ENCODE data around the gene NMU.

DNA sequence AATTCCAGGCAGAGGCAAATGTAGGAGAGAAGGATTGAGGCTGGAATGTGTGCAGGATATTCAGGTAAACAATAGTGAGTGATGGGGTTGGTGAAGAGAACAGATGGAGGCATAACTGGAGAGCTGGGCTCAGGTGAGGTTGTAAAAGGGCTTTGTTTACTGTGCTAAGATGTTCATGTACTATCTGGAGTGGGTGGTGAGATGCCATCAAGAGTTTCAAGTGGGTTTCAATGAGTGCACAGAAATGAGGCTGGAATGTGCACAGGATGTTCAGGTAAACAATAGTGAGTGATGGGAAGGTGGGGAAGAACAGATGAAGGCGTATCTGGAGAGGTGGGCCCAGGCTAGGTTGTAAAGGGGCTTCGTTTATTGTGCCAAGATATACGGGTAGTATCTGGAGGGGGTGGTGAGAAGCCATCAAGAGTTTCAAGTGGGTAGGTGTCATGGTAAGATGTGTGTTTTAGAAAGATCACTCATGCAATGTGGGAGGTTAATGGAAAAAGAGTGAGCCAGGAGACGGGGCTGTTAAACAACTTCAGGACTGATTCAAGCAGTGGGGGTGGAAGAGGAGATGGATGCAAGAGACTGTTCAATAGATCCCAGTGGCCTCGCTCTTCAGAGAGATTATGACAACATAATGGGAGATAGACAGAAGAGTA lies 25.4 kb upstream of the NMU start:
- TF ChIP-seq, protein P1, sequence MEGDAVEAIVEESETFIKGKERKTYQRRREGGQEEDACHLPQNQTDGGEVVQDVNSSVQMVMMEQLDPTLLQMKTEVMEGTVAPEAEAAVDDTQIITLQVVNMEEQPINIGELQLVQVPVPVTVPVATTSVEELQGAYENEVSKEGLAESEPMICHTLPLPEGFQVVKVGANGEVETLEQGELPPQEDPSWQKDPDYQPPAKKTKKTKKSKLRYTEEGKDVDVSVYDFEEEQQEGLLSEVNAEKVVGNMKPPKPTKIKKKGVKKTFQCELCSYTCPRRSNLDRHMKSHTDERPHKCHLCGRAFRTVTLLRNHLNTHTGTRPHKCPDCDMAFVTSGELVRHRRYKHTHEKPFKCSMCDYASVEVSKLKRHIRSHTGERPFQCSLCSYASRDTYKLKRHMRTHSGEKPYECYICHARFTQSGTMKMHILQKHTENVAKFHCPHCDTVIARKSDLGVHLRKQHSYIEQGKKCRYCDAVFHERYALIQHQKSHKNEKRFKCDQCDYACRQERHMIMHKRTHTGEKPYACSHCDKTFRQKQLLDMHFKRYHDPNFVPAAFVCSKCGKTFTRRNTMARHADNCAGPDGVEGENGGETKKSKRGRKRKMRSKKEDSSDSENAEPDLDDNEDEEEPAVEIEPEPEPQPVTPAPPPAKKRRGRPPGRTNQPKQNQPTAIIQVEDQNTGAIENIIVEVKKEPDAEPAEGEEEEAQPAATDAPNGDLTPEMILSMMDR (conservative IDR thresholded peaks at IDR 0.05), result no peak
- no peak for TF ChIP-seq ZFX (IDR thresholded peaks at IDR 0.05)

Measured in C4-2B (cell line).